Progenitor cell of endocrine pancreas (in vitro differentiated cells): ENCODE measurements around the gene DNAJC25. TPM values are rescaled to one million over a fixed set of nuclear protein-coding genes. Genes with fewer than 3 reads are reported as not detected.
A peak's percentile ranks its signal among the peaks of the same experiment; 100 is the strongest.

ENCODE experiments used
- DNase-seq: peaks from one replicate; pipeline ENCODE4 v3.0.0; 2021; ENCODE audit warnings: low spot score; ENCODE audit not compliant: unreplicated experiment
- H3K27ac Mint-ChIP-seq: 2 replicates; pipeline ENCODE4 v1.8.0; 2021; ENCODE audit warnings: mild to moderate bottlenecking, moderate library complexity, mixed read lengths
- H3K27me3 Mint-ChIP-seq: 2 replicates; pipeline ENCODE4 v1.8.0; 2021; ENCODE audit warnings: mixed read lengths
- H3K36me3 Mint-ChIP-seq: 2 replicates; pipeline ENCODE4 v1.8.0; 2022; ENCODE audit warnings: mixed read lengths; ENCODE audit not compliant: insufficient read depth
- H3K4me1 Mint-ChIP-seq: 2 replicates; pipeline ENCODE4 v1.8.0; 2021; ENCODE audit warnings: low read depth, mixed read lengths
- H3K4me3 Mint-ChIP-seq: 2 replicates; pipeline ENCODE4 v1.8.0; 2021; ENCODE audit warnings: low read depth, mild to moderate bottlenecking, moderate library complexity, mixed read lengths
- H3K9me3 Mint-ChIP-seq: 2 replicates; pipeline ENCODE4 v1.8.0; 2021; ENCODE audit warnings: low read depth, mixed read lengths
- long read RNA-seq: library from polyadenylated mRNA; unstranded; transcript quantifications from one replicate; pipeline ENCODE4 v2.0.0, GENCODE V29; 2020
- total RNA-seq: library from RNA; stranded (reverse); gene quantifications from 2 replicates; pipeline ENCODE4 v1.2.1, GENCODE V29; 2021
- TF ChIP-seq, protein P1 (sequence below): fragments of 200-600 bp; sonication (generic); IDR thresholded peaks from one replicate; pipeline ENCODE4 v1.5.0; 2021; ENCODE audit warnings: antibody characterized with exemption, mild to moderate bottlenecking; ENCODE audit not compliant: unreplicated experiment

DNAJC25 gene
- total RNA-seq = 7.5 and 8.5 TPM in 2 replicates
- long read RNA-seq = 0 reads

DNA sequence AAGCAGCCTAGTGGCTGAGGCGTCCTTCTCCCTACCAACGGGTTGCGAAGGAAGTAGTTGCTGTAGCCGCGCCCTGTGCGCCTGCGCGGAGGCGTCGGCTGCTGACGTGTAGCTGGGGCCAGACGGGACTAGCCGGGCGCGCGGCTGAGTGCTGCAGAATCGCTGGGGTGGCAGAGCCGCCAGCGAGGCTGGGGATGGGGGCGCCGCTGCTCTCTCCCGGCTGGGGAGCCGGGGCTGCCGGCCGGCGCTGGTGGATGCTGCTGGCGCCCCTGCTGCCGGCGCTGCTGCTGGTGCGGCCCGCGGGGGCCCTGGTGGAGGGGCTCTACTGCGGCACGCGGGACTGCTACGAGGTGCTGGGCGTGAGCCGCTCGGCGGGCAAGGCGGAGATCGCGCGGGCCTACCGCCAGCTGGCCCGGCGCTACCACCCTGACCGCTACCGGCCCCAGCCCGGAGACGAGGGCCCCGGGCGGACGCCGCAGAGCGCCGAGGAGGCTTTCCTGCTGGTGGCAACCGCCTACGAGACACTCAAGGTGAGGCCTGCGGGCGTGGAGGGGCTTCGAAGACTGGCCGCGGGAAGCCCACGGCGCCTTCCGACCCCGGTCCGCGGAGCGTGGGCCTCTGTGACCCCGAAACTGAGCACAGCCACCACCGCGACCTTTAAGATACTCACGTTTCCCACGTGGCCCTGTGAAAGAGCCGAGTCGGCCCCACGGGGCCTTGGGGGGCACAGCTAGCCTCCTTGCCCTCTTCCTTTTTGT is at the start of gene DNAJC25:
DNAJC25 (plus strand) TSS at position 121 of the 758 bp plus-strand sequence; CDS start at position 195, 74 bp downstream.
- Mint-ChIP-seq H3K4me3 (peak within 1 kb of the TSS; percentile 91), H3K9me3 (no peaks in the 10 kb centered on the region), H3K36me3 (peaks cover 1% of the 10 kb centered on the region), H3K27ac (peak within 1 kb of the TSS; percentile 96), H3K4me1 (peaks cover 34% of the 10 kb centered on the region), H3K27me3 (no peaks in the 10 kb centered on the region)
- TF ChIP-seq, protein P1, sequence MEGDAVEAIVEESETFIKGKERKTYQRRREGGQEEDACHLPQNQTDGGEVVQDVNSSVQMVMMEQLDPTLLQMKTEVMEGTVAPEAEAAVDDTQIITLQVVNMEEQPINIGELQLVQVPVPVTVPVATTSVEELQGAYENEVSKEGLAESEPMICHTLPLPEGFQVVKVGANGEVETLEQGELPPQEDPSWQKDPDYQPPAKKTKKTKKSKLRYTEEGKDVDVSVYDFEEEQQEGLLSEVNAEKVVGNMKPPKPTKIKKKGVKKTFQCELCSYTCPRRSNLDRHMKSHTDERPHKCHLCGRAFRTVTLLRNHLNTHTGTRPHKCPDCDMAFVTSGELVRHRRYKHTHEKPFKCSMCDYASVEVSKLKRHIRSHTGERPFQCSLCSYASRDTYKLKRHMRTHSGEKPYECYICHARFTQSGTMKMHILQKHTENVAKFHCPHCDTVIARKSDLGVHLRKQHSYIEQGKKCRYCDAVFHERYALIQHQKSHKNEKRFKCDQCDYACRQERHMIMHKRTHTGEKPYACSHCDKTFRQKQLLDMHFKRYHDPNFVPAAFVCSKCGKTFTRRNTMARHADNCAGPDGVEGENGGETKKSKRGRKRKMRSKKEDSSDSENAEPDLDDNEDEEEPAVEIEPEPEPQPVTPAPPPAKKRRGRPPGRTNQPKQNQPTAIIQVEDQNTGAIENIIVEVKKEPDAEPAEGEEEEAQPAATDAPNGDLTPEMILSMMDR = peak; percentile 34
- DNase-seq = peak; percentile 95

DNA sequence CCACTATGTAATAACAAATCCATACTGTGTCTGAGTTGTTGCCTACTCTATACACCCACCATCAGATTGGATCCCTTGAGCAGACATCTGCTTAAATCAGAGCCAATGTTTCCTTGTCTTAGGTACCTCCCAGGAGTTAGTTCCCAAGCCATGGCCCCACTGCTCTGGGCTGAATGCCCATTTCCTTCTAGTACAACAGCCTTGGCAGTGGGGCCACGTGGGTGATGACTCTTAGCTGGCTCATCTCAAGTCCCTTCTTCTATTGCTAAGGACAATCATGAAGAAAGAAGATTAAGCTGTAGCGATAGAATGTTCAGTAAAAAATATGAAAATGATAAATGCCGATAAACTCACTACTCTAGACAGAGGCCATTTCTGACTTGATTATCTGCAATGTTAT is 48.2 kb upstream of the DNAJC25 start:
- Mint-ChIP-seq H3K36me3 (peaks cover 11% of the 10 kb centered on the region), H3K27ac (no peak overlapping the region), H3K4me3 (no peak overlapping the region), H3K9me3 (no peaks in the 10 kb centered on the region), H3K27me3 (no peaks in the 10 kb centered on the region), H3K4me1 (no peaks in the 10 kb centered on the region)
- TF ChIP-seq, protein P1 = no peak
- no peak for DNase-seq

GRCh38 chr9:111586378-111586777 is 44.8 kb upstream of the DNAJC25 start:
- H3K9me3 Mint-ChIP-seq = no peaks in the 10 kb centered on the region

GRCh38 chr9:111588846-111589245 is 42.3 kb upstream of the DNAJC25 start:
- H3K4me1 Mint-ChIP-seq = no peaks in the 10 kb centered on the region
- no peak overlapping the region for H3K27ac Mint-ChIP-seq
- DNase-seq = no peak
- no peaks in the 10 kb centered on the region for H3K9me3 Mint-ChIP-seq
- H3K27me3 Mint-ChIP-seq = no peaks in the 10 kb centered on the region
- peaks cover 13% of the 10 kb centered on the region for H3K36me3 Mint-ChIP-seq
- no peak overlapping the region for H3K4me3 Mint-ChIP-seq
- TF ChIP-seq, protein P1 = no peak

More at GRCh38 chr9:111586378-111586777, 44.8 kb upstream of the DNAJC25 start:
- H3K27ac Mint-ChIP-seq = no peak overlapping the region
- H3K4me1 Mint-ChIP-seq = no peaks in the 10 kb centered on the region
- no peaks in the 10 kb centered on the region for H3K27me3 Mint-ChIP-seq
- no peak overlapping the region for H3K4me3 Mint-ChIP-seq
- TF ChIP-seq, protein P1 = no peak
- no peak for DNase-seq
- peaks cover 7% of the 10 kb centered on the region for H3K36me3 Mint-ChIP-seq

- TF ChIP-seq, protein P1 = peak; percentile 78
- DNase-seq = peak; percentile 53
- peak overlapping the region; percentile 67 for H3K27ac Mint-ChIP-seq
- peaks cover 10% of the 10 kb centered on the region for H3K36me3 Mint-ChIP-seq
- peaks cover 21% of the 10 kb centered on the region for H3K4me1 Mint-ChIP-seq
- peaks cover 2% of the 10 kb centered on the region for H3K27me3 Mint-ChIP-seq
- peak overlapping the region; percentile 96 for H3K4me3 Mint-ChIP-seq
- no peaks in the 10 kb centered on the region for H3K9me3 Mint-ChIP-seq
Measured at GRCh38 chr9:111597852-111598732, 33.0 kb upstream of the DNAJC25 start.
